Coronary artery (tissue), 2 donors: ENCODE measurements around the gene MRPS21.
A peak's percentile ranks its signal among the peaks of the same experiment; 100 is the strongest.
"Not testable (repeated sequence)": the region's sequence is repeated elsewhere in the genome, so short reads cannot be mapped to it uniquely, and the experiment has no call there.

Experiments
- DNase-seq: peaks from one replicate; pipeline ENCODE4 v3.0.0-alpha.2; 2017; ENCODE audit warnings: low spot score
- H3K27ac ChIP-seq, 2 donors: fragments of 200-600 bp; sonication (generic); one replicate each; pipeline ENCODE4 v1.5.1; 2016 to 2019
- H3K4me3 ChIP-seq: fragments of 200-600 bp; sonication (generic); 2 replicates; pipeline ENCODE4 v1.5.1; 2016; ENCODE audit warnings: mild to moderate bottlenecking, moderate library complexity
- TF ChIP-seq, protein P1 (sequence below): fragments of 200-600 bp; sonication (generic); IDR thresholded peaks from one replicate; pipeline ENCODE4 v1.5.1; 2019; ENCODE audit warnings: antibody characterized with exemption

MRPS21 gene

DNA sequence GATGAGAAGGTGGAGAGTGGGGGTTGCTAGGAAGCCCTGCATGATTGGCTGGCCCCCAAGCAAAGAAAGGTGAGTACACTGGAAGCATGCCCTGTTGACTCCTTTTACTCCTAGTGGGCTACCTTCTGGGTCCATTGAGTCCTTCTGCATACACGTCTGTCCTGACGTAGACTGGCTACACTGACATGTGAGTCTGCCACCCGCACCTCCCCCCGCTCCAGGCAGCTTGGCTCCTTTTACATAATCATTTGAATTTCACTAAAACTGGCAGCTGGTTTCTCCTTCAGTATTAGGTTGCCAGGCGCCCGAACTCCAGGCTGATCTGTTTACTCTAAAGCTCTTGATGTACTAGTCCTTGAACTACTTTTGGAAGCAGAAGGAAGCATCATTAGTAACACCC, 8.7 kb downstream of the MRPS21 start:
- TF ChIP-seq, protein P1, sequence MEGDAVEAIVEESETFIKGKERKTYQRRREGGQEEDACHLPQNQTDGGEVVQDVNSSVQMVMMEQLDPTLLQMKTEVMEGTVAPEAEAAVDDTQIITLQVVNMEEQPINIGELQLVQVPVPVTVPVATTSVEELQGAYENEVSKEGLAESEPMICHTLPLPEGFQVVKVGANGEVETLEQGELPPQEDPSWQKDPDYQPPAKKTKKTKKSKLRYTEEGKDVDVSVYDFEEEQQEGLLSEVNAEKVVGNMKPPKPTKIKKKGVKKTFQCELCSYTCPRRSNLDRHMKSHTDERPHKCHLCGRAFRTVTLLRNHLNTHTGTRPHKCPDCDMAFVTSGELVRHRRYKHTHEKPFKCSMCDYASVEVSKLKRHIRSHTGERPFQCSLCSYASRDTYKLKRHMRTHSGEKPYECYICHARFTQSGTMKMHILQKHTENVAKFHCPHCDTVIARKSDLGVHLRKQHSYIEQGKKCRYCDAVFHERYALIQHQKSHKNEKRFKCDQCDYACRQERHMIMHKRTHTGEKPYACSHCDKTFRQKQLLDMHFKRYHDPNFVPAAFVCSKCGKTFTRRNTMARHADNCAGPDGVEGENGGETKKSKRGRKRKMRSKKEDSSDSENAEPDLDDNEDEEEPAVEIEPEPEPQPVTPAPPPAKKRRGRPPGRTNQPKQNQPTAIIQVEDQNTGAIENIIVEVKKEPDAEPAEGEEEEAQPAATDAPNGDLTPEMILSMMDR: no peak
- no peak for DNase-seq
- H3K4me3 ChIP-seq: no peak overlapping the region
- no peak overlapping the region for H3K27ac ChIP-seq

DNA sequence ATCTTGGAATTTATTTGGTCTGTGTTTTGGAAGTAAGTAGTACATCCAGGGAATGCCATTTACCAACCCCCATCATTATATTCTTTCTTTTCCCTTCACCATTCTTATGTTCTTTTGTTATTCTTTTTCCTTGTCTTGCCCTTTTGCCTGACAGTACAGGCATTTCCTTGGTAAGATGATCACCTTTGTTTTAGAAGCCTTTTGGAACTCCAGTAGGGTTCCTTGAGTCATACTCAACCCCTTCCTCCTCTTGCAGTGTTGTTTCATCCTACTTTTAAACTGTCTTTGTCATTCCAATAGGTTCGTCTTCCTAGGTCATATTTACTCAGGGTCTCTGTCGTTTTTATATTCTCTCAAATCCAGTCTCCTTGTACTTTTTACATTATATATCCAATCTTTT, 9.2 kb downstream of the MRPS21 start:
- TF ChIP-seq, protein P1: no peak
- no peak overlapping the region for H3K27ac ChIP-seq
- DNase-seq: no peak

DNA sequence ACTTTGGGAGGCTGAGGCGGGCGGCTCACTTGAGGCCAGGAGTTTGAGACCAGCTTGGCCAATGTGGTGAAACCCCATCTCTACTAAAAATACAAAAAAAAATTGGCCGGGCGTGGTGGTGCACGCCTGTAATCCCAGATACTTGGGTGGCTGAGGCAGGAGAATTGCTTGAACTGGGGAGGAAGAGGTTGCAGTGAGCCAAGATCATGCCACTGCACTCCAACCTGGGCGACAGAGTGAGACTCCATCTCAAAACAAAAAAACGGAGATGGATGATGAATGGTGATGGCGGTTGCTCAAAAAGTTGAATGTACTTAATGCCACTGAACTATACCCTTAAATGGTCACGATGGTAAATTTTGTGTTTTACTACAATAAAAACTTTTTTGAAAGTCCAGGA, 14.9 kb downstream of the MRPS21 start:
- not testable (repeated sequence) for DNase-seq, H3K4me3 ChIP-seq, H3K27ac ChIP-seq

More for the DNA sequence above, 9.2 kb downstream of the MRPS21 start:
- no peak overlapping the region for H3K4me3 ChIP-seq

DNA sequence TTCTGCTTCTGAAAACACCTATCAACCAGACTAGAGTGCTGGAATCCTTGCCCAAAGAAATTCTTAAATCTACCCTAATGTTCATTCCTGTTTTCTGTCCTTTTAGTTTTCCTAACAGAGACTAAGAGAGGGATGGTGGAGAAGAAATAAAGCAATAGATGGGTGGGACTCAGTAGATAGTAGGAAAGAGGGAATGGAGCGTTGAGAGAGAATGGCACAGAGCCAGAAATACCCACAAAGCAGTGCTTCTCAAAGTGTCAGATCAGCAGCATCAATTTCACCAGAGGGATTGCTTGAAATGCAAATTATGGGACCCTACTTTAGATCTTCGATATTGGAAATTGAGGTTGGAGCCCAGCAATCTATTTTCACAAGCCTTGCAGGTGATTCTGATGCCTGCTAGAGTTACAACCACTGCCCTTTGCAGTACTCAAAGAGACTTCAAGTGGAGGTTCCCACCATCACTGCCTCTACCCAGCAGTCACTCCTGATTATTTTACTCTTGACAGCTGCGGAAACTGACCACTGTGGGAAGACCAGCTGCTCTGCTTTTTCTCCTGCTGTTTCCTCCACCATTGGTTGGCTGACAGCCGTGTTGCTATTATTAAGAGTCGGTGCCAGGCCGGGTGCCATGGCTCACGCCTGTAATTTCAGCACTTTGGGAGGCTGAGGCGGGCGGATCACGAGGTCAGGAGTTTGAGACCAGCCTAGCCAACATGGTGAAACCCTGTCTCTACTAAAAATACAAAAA, 16.3 kb downstream of the MRPS21 start:
- TF ChIP-seq, protein P1: no peak
- no peak for DNase-seq
- H3K4me3 ChIP-seq: no peak overlapping the region
- no peak overlapping the region for H3K27ac ChIP-seq

DNA sequence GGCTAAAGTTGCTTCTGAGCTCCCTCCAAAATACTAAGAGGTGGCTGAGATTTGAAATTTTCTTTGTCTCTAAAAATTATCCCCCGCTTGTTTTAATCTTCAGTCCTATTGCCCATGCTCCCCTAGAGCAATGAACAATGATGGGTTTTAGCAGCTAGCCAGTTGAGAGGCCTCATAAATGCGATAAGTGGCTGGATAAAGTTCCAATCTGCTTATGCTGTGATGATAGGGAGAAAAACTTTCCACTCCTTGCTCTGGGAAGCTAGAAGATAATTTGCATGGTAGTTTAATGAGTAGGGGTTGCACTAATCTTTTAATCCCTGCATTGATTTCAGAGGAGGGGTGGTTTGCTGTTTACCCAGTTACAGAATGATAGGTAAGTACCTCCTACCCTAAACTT, 18.1 kb downstream of the MRPS21 start:
- DNase-seq: no peak
- no peak overlapping the region for H3K27ac ChIP-seq
- TF ChIP-seq, protein P1: no peak
- H3K4me3 ChIP-seq: no peak overlapping the region

DNA sequence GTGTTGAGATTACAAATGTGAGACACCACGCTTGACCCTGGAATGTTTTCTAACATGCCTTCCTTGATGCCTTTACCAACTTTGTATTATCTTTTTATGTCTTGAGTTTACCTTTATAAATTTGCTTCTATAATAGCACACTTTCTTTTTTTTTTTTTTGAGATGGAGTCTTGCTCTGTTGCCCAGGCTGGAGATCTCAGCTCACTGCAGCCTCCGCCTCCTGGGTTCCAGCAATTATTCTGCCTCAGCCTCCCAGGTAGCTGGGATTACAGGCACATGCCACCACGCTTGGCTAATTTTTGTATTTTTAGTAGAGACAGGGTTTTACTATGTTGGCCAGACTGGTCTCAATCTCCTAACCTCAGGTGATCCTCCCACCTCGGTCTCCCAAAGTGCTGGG, 21.0 kb downstream of the MRPS21 start:
- not testable (repeated sequence) for H3K4me3 ChIP-seq, DNase-seq, H3K27ac ChIP-seq

DNA sequence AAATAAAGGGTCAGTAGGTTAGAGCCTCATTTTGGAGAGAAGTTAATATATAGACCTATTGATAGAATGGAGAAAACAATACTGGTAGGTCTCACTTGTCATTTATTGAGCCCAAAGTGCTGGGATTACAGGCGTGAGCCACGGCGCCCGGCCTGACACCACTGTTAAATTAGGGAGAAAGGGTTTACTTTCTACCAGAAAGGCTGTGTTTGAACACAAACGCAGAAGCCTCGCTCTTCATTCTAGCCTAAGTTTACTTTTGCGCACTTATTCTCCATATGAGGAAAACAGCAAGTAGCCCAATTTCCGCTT, 27.0 kb downstream of the MRPS21 start:
- Histone ChIP-seq H3K27ac (peak overlapping the region; percentile 67 to 84), H3K4me3 (peak overlapping the region; percentile 86)
- no peak for DNase-seq
- TF ChIP-seq, protein P1: no peak

DNA sequence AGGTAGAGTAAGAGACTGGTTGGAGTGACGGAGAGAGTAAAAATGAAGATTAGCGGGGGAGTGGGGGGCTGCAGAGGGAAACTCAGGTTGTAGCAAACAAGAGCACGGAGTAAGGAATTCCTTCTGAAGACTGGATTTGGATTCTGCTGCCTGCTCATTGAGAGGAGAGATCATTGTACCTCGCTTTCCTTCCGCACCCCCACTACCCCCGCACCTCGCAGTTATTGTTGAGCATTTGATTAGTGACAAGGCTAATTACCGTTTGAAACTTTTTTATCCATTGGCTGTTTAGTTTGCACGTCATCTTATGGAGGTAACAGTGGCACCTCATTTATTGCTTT, 28.1 kb downstream of the MRPS21 start:
- Histone ChIP-seq H3K27ac (peak overlapping the region; percentile 67 to 84), H3K4me3 (peak overlapping the region; percentile 86)
- TF ChIP-seq, protein P1: no peak
- DNase-seq: no peak
